Neuronal stem cell (in vitro differentiated cells): ENCODE measurements around the gene C4orf51.

Experiments
- DNase-seq: peaks from one replicate; pipeline ENCODE4 v3.0.0-alpha.2; 2013; ENCODE audit warnings: low spot score
- H2AFZ ChIP-seq: one replicate; pipeline ENCODE4 v1.6.1; 2013; ENCODE audit warnings: mild to moderate bottlenecking, low read length, inconsistent platforms
- H2AK5ac ChIP-seq: 2 replicates; pipeline ENCODE4 v1.6.1; 2013; ENCODE audit warnings: low read depth, mild to moderate bottlenecking, inconsistent platforms, low read length, moderate library complexity, mixed read lengths
- H2BK120ac ChIP-seq: 2 replicates; pipeline ENCODE4 v1.6.1; 2013; ENCODE audit warnings: low read depth, mild to moderate bottlenecking, inconsistent platforms, low read length, moderate library complexity, mixed read lengths
- H2BK12ac ChIP-seq: one replicate; pipeline ENCODE4 v1.6.1; 2013; ENCODE audit warnings: low read length, inconsistent platforms
- H2BK15ac ChIP-seq: 2 replicates; pipeline ENCODE4 v1.6.1; 2013; ENCODE audit warnings: mild to moderate bottlenecking, low read length, inconsistent platforms, mixed read lengths
- H2BK5ac ChIP-seq: one replicate; pipeline ENCODE4 v1.6.1; 2013; ENCODE audit warnings: inconsistent platforms, mild to moderate bottlenecking, low read length, moderate library complexity
- H3K14ac ChIP-seq: one replicate; pipeline ENCODE4 v1.6.1; 2013; ENCODE audit warnings: low read length, inconsistent platforms
- H3K18ac ChIP-seq: 2 replicates; pipeline ENCODE4 v1.6.1; 2013; ENCODE audit warnings: low read length, inconsistent platforms
- H3K23ac ChIP-seq: 2 replicates; pipeline ENCODE4 v1.6.1; 2013; ENCODE audit warnings: low read depth, mild to moderate bottlenecking, mixed read lengths, low read length, inconsistent platforms; ENCODE audit not compliant: poor library complexity
- H3K27ac ChIP-seq: replicated peaks from 3 replicates; pipeline ENCODE4 v1.5.1; 2013; ENCODE audit warnings: low read length, inconsistent platforms
- H3K27me3 ChIP-seq, 3 experiments: 2 replicates each; pipeline ENCODE4 v1.6.1; 2013; ENCODE audit warnings: low read length in 3 of 3, mild to moderate bottlenecking in 2 of 3, inconsistent platforms in 1 of 3, low read depth in 1 of 3, mixed read lengths in 1 of 3, moderate library complexity in 1 of 3; ENCODE audit not compliant: control insufficient read depth in 3 of 3, insufficient read depth in 3 of 3
- H3K36me3 ChIP-seq, 2 donors: replicated peaks in 1 of 2; 2 replicates each; pipeline ENCODE4 v1.6.1; 2013; ENCODE audit warnings: low read length in 2 of 2; ENCODE audit not compliant: control insufficient read depth in 2 of 2, insufficient read depth in 2 of 2
- H3K4ac ChIP-seq: 2 replicates; pipeline ENCODE4 v1.6.1; 2013; ENCODE audit warnings: inconsistent platforms, mild to moderate bottlenecking, low read length, moderate library complexity
- H3K4me1 ChIP-seq, 2 donors: 1 replicate in 1 of 2; 2 replicates in 1 of 2; pipeline ENCODE4 v1.6.1; 2013; ENCODE audit warnings: low read length in 2 of 2, low read depth in 1 of 2; ENCODE audit not compliant: control insufficient read depth in 2 of 2, insufficient read depth in 1 of 2
- H3K4me2 ChIP-seq: one replicate; pipeline ENCODE4 v1.6.1; 2013; ENCODE audit warnings: mild to moderate bottlenecking, low read length, inconsistent platforms; ENCODE audit not compliant: insufficient read depth, poor library complexity, severe bottlenecking
- H3K4me3 ChIP-seq, 2 donors: 2 replicates each; pipeline ENCODE4 v1.5.1; 2013; ENCODE audit warnings: low read length in 2 of 2, mild to moderate bottlenecking in 2 of 2, inconsistent platforms in 1 of 2, moderate library complexity in 1 of 2
- H3K79me1 ChIP-seq: one replicate; pipeline ENCODE4 v1.6.1; 2013; ENCODE audit warnings: low read depth, mild to moderate bottlenecking, inconsistent platforms, low read length, moderate library complexity
- H3K9ac ChIP-seq: one replicate; pipeline ENCODE4 v1.6.1; 2013; ENCODE audit warnings: mild to moderate bottlenecking, low read depth, low read length, inconsistent platforms; ENCODE audit not compliant: poor library complexity
- H3K9me3 ChIP-seq, 2 donors: replicated peaks in 1 of 2; 2 replicates each; pipeline versions ENCODE3 to v1.6.1; 2013; ENCODE audit warnings: low read length in 2 of 2, mild to moderate bottlenecking in 2 of 2, inconsistent platforms in 1 of 2, low read depth in 1 of 2, mixed read lengths in 1 of 2, moderate library complexity in 1 of 2; ENCODE audit not compliant: control insufficient read depth in 2 of 2, insufficient read depth in 1 of 2
- H4K8ac ChIP-seq: one replicate; pipeline ENCODE4 v1.6.1; 2013; ENCODE audit warnings: low read depth, mild to moderate bottlenecking, inconsistent platforms, low read length, moderate library complexity
- H4K91ac ChIP-seq: one replicate; pipeline ENCODE4 v1.6.1; 2013; ENCODE audit warnings: low read length, low read depth, mild to moderate bottlenecking, inconsistent platforms; ENCODE audit not compliant: poor library complexity
- WGBS, 2 donors: extraction: QIAGEN DNeasy Blood & Tissue Kit; methylation state at CpG; one replicate each; pipeline ENCODE4 v1.1.7; 2013; ENCODE audit warnings: missing lambda C conversion rate in 2 of 2, mixed read lengths in 1 of 2; ENCODE audit not compliant: insufficient read length in 2 of 2, insufficient replicate concordance in 1 of 2; ENCODE audit errors: extremely low coverage in 2 of 2; 5-methylcytosine and 5-hydroxymethylcytosine counted together

Gene C4orf51

DNA sequence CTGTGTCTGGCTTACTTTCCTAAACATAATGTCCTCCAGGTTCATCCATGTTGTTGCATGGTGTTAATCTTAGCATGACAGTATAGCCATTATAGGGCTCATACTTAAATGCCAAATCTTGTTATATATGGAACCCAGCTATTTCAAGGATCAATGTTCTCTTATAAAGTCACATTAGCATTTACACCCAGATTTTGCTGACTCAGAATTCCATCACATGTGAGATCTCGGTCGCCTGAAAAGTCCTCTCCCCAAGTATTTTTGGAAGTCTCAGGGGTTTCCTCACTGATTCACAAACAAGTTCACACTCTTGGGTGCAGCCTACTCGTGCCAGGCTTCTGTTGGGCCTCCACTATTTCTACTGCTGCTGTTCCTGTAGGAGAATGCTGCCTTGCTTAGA, 19.9 kb upstream of the C4orf51 start:
- H3K36me3 ChIP-seq, result peaks cover 0 to 8% of the 10 kb centered on the region in 2 donors
- no peak overlapping the region for H3K14ac ChIP-seq
- no peak overlapping the region for H4K8ac ChIP-seq
- H2AK5ac ChIP-seq, result no peak overlapping the region
- H3K4me3 ChIP-seq, result no peak overlapping the region
- H3K9me3 ChIP-seq, result peaks cover 0 to 8% of the 10 kb centered on the region in 2 donors
- H4K91ac ChIP-seq, result no peak overlapping the region
- H2BK12ac ChIP-seq, result no peak overlapping the region
- H3K79me1 ChIP-seq, result no peaks in the 10 kb centered on the region
- H3K4me2 ChIP-seq, result no peak overlapping the region
- H3K4ac ChIP-seq, result no peak overlapping the region
- no peak overlapping the region for H2BK120ac ChIP-seq
- no peak overlapping the region for H2AFZ ChIP-seq
- H3K4me1 ChIP-seq, result no peaks in the 10 kb centered on the region
- no peak overlapping the region for H2BK15ac ChIP-seq
- no CpG with 5 or more reads among the region's 3 CpGs for WGBS, 2 donors
- H2BK5ac ChIP-seq, result no peak overlapping the region
- H3K9ac ChIP-seq, result no peak overlapping the region
- H3K23ac ChIP-seq, result no peak overlapping the region
- DNase-seq, result no peak
- no peaks in the 10 kb centered on the region for H3K27me3 ChIP-seq
- no peak overlapping the region for H3K18ac ChIP-seq
- H3K27ac ChIP-seq, result no peak overlapping the region

DNA sequence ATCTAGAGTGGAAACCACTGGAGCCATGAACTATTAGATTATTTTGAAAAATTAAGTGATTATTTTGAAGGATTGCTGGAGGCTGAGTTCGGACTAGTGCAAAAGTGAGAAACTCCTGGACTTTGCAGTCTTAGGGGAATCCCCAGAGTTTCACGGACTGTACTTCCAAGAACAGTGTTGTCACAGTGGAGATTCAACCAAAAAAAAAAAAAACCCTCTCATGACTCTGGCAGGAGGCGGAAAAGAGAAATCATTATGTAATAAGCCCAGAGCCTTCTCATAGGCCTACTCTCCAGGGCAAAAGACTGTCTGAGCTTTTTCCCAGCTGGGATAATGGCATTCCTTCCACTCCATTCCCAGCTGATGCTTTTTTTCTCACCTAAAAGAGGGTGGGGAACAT, 16.8 kb upstream of the C4orf51 start:
- no peak overlapping the region for H3K4me3 ChIP-seq
- no peak for DNase-seq
- no peaks in the 10 kb centered on the region for H3K4me1 ChIP-seq
- no peak overlapping the region for H3K14ac ChIP-seq
- no peak overlapping the region for H3K4ac ChIP-seq
- no peak overlapping the region for H2BK5ac ChIP-seq
- H2BK120ac ChIP-seq, result no peak overlapping the region
- no peak overlapping the region for H2BK12ac ChIP-seq
- no CpG with 5 or more reads among the region's 3 CpGs for WGBS, 2 donors
- H3K4me2 ChIP-seq, result no peak overlapping the region
- no peak overlapping the region for H3K9ac ChIP-seq
- no peak overlapping the region for H2AFZ ChIP-seq
- H3K36me3 ChIP-seq, result no peaks in the 10 kb centered on the region
- peaks cover 0 to 6% of the 10 kb centered on the region in 2 donors for H3K9me3 ChIP-seq
- no peak overlapping the region for H2BK15ac ChIP-seq
- no peaks in the 10 kb centered on the region for H3K27me3 ChIP-seq
- H3K23ac ChIP-seq, result no peak overlapping the region
- H3K18ac ChIP-seq, result no peak overlapping the region
- H4K91ac ChIP-seq, result no peak overlapping the region
- no peak overlapping the region for H4K8ac ChIP-seq
- H3K27ac ChIP-seq, result no peak overlapping the region
- no peaks in the 10 kb centered on the region for H3K79me1 ChIP-seq
- H2AK5ac ChIP-seq, result no peak overlapping the region

DNA sequence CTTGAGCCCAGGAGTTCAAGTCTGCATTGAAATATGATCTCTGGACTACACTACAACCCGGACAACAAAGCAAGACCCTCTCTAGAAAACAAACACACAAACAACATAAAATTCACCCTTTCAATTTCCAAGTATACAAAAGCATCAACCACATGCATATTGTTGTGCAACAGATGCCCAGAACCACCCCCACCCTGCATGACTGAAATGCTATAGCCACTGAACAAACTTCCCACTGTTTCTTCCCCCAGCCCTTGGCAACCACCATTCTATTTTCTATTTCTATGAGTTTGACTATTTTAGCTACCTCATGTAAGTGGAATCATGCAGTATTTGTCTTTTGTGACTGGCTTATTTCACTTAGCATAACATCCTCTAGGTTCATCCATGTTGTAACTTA, 14.2 kb upstream of the C4orf51 start:
- Histone ChIP-seq H3K4me2 (no peak overlapping the region), H3K18ac (no peak overlapping the region), H3K27me3 (no peaks in the 10 kb centered on the region), H3K23ac (no peak overlapping the region), H3K4me3 (no peak overlapping the region), H2AFZ (no peak overlapping the region), H3K79me1 (no peaks in the 10 kb centered on the region), H2AK5ac (no peak overlapping the region), H3K9me3 (peaks cover 0 to 6% of the 10 kb centered on the region in 2 donors), H3K27ac (no peak overlapping the region), H2BK15ac (no peak overlapping the region), H3K36me3 (no peaks in the 10 kb centered on the region), H3K14ac (no peak overlapping the region), H3K4me1 (no peaks in the 10 kb centered on the region), H3K9ac (no peak overlapping the region), H2BK5ac (no peak overlapping the region), H2BK120ac (no peak overlapping the region), H4K91ac (no peak overlapping the region), H4K8ac (no peak overlapping the region), H3K4ac (no peak overlapping the region), H2BK12ac (no peak overlapping the region)
- no peak for DNase-seq
- no CpG with 5 or more reads among the region's 1 CpG for WGBS, 2 donors

- no peak overlapping the region for H3K27ac ChIP-seq
- no peaks in the 10 kb centered on the region for H3K36me3 ChIP-seq
- H2BK15ac ChIP-seq, result no peak overlapping the region
- no peak overlapping the region for H2BK12ac ChIP-seq
- H4K91ac ChIP-seq, result no peak overlapping the region
- H3K4me1 ChIP-seq, result peaks cover 1 to 4% of the 10 kb centered on the region in 2 donors
- H3K9me3 ChIP-seq, result peaks cover 0 to 3% of the 10 kb centered on the region in 2 donors
- H3K9ac ChIP-seq, result no peak overlapping the region
- no peak overlapping the region for H2BK5ac ChIP-seq
- H2BK120ac ChIP-seq, result no peak overlapping the region
- no peak overlapping the region for H3K4me3 ChIP-seq
- no peak overlapping the region for H3K14ac ChIP-seq
- no peak overlapping the region for H3K18ac ChIP-seq
- H2AFZ ChIP-seq, result no peak overlapping the region
- no peak overlapping the region for H4K8ac ChIP-seq
- H3K4me2 ChIP-seq, result no peak overlapping the region
- H3K79me1 ChIP-seq, result no peaks in the 10 kb centered on the region
- no peak overlapping the region for H3K23ac ChIP-seq
- H3K4ac ChIP-seq, result no peak overlapping the region
- H3K27me3 ChIP-seq, result no peaks in the 10 kb centered on the region
- H2AK5ac ChIP-seq, result no peak overlapping the region
- DNase-seq, result no peak
These were observed 9.5 kb upstream of the C4orf51 start for GRCh38 chr4:145670422-145670821.
